Spleen (tissue), 7 donors: Measurements from ENCODE around the gene EDN2.

Experiments
- POLR2AphosphoS5 ChIP-seq, 3 donors: sonication (generic); formaldehyde crosslinking; IDR thresholded peaks; one replicate each; pipeline ENCODE4 v1.5.1; 2017; ENCODE audit warnings: antibody characterized with exemption in 3 of 3
- TF ChIP-seq, protein P1 (sequence below), 11 experiments: fragments of 200-600 bp in 7 of 11; fragments of 450-650 bp in 4 of 11; sonication (generic) in 4 of 11; IDR thresholded peaks in 8 of 11; conservative IDR thresholded peaks in 3 of 11; 1 replicate in 7 of 11; 2 replicates in 4 of 11; pipeline versions ENCODE4 v1.4.0 to v1.8.0; 2016 to 2021; ENCODE audit warnings: antibody characterized with exemption in 11 of 11, inconsistent platforms in 4 of 11, mild to moderate bottlenecking in 1 of 11
- donor health status: DM: no; HTN: no; CAD: no; lungs with moderate emphysema.
- donor health status: DM: no; HTN: no; CAD: no.
- donor health status: DM: no; HTN: no; CAD: no.

DNA sequence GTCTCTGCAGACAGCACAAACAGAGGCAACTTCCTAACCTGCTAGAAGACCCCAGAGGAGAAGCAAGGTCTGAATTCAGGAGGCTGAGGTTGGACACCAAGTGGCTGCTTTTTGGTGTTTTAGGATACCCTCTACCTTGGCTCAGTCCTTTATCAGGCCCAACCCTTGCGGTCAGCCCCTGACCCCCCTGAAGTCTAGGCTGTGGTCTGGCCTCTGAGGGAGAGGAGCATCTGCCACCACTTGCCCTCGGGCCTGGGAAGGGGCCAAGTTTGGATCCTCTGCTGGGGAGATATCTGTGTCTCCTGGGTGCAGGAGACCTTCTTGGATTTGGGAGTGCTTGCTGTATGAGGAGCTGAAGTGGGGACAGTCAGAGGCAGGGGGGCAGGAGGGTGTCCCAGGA, 21.0 kb downstream of the EDN2 start:
- TF ChIP-seq, protein P1, sequence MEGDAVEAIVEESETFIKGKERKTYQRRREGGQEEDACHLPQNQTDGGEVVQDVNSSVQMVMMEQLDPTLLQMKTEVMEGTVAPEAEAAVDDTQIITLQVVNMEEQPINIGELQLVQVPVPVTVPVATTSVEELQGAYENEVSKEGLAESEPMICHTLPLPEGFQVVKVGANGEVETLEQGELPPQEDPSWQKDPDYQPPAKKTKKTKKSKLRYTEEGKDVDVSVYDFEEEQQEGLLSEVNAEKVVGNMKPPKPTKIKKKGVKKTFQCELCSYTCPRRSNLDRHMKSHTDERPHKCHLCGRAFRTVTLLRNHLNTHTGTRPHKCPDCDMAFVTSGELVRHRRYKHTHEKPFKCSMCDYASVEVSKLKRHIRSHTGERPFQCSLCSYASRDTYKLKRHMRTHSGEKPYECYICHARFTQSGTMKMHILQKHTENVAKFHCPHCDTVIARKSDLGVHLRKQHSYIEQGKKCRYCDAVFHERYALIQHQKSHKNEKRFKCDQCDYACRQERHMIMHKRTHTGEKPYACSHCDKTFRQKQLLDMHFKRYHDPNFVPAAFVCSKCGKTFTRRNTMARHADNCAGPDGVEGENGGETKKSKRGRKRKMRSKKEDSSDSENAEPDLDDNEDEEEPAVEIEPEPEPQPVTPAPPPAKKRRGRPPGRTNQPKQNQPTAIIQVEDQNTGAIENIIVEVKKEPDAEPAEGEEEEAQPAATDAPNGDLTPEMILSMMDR (IDR thresholded peaks at IDR 0.05 in 8 of 11, conservative IDR thresholded peaks at IDR 0.05 in 3 of 11), result no peak
- no peak for TF ChIP-seq POLR2AphosphoS5 (IDR thresholded peaks at IDR 0.05)
